Hepatocyte (in vitro differentiated cells): ENCODE measurements around the gene PTPRR. TPM values are rescaled to one million over a fixed set of nuclear protein-coding genes. Genes with fewer than 3 reads are reported as not detected.

Experiments
- DNase-seq: peaks from one replicate; pipeline ENCODE4 v3.0.0-alpha.2; 2016; ENCODE audit warnings: low spot score
- H2AFZ ChIP-seq: fragments of 200-600 bp; sonication (generic); 2 replicates; pipeline ENCODE4 v1.6.0; 2016; ENCODE audit warnings: antibody characterized with exemption, mild to moderate bottlenecking
- H3K27ac ChIP-seq: fragments of 200-600 bp; sonication (generic); 2 replicates; pipeline ENCODE4 v1.5.1; 2016; ENCODE audit warnings: mild to moderate bottlenecking
- H3K27me3 ChIP-seq: fragments of 200-600 bp; sonication (generic); 2 replicates; pipeline ENCODE4 v1.6.1; 2016
- H3K36me3 ChIP-seq: fragments of 200-600 bp; sonication (generic); replicated peaks from 2 replicates; pipeline ENCODE4 v1.5.1; 2016; ENCODE audit warnings: low read depth; ENCODE audit not compliant: insufficient read depth
- H3K4me1 ChIP-seq: fragments of 200-600 bp; sonication (generic); 2 replicates; pipeline ENCODE4 v1.5.1; 2016; ENCODE audit warnings: mild to moderate bottlenecking, moderate library complexity; ENCODE audit not compliant: insufficient read depth
- H3K4me2 ChIP-seq: fragments of 200-600 bp; sonication (generic); 2 replicates; pipeline ENCODE4 v1.6.0; 2016
- H3K4me3 ChIP-seq: fragments of 200-600 bp; sonication (generic); 2 replicates; pipeline ENCODE4 v1.5.1; 2016; ENCODE audit warnings: mild to moderate bottlenecking
- H3K79me2 ChIP-seq: fragments of 200-600 bp; sonication (generic); 2 replicates; pipeline ENCODE4 v1.6.0; 2017; ENCODE audit warnings: mild to moderate bottlenecking
- H3K9me2 ChIP-seq: fragments of 200-600 bp; sonication (generic); replicated peaks from 2 replicates; pipeline ENCODE4 v1.6.0; 2017; ENCODE audit warnings: mild to moderate bottlenecking; ENCODE audit not compliant: insufficient read depth
- H3K9me3 ChIP-seq: fragments of 200-600 bp; sonication (generic); 2 replicates; pipeline ENCODE4 v1.5.1; 2016; ENCODE audit warnings: low read depth, mild to moderate bottlenecking
- H4K20me1 ChIP-seq: fragments of 200-600 bp; sonication (generic); 2 replicates; pipeline ENCODE4 v1.6.0; 2016; ENCODE audit warnings: mild to moderate bottlenecking; ENCODE audit not compliant: insufficient read depth, poor library complexity, severe bottlenecking
- CTCF ChIP-seq: fragments of 200-600 bp; sonication (generic); IDR thresholded peaks from 2 replicates; pipeline ENCODE4 v1.5.1; 2016; ENCODE audit warnings: antibody characterized with exemption, mild to moderate bottlenecking; ENCODE audit not compliant: poor library complexity
- EZH2 ChIP-seq: fragments of 200-600 bp; sonication (generic); IDR thresholded peaks from 2 replicates; pipeline ENCODE4 v1.6.1; 2016; ENCODE audit warnings: antibody characterized with exemption, mild to moderate bottlenecking, borderline replicate concordance
- EZH2phosphoT487 ChIP-seq: fragments of 200-600 bp; sonication (generic); IDR thresholded peaks from one replicate; pipeline ENCODE4 v1.6.1; 2018; ENCODE audit warnings: antibody characterized with exemption, mild to moderate bottlenecking, low read depth, moderate library complexity; ENCODE audit not compliant: unreplicated experiment, severe bottlenecking
- WGBS: methylation state at CpG from one replicate; pipeline ENCODE4 v1.1.6; 2016; ENCODE audit warnings: low lambda C conversion rate; ENCODE audit errors: missing lambda C conversion rate; 5-methylcytosine and 5-hydroxymethylcytosine counted together
- polyA plus RNA-seq: library from polyadenylated mRNA; unstranded; fragments of >200 nt; fragmentation: Nextera tagmentation; extraction: Ambion mirVana; gene quantifications from 2 replicates; pipeline ENCODE4 v1.2.1, GENCODE V29; 2016
- total RNA-seq: library from RNA; depleted of rRNA; stranded (reverse); fragments of >200 nt; gene quantifications from 2 replicates; pipeline ENCODE4 v1.2.3, GENCODE V29; 2014

PTPRR gene
- total and polyA plus RNA-seq, 2 experiments from 2014 or later = 1.9 to 4.8 TPM

GRCh38 chr12:70724444-70724843 is 196.1 kb downstream of the PTPRR start:
- Histone ChIP-seq H3K27me3 (no peaks in the 10 kb centered on the region), H3K36me3 (no peaks in the 10 kb centered on the region), H3K4me3 (no peak overlapping the region), H2AFZ (no peak overlapping the region), H3K9me3 (no peaks in the 10 kb centered on the region), H3K27ac (no peak overlapping the region), H3K4me2 (no peak overlapping the region), H3K79me2 (no peaks in the 10 kb centered on the region), H3K9me2 (no peaks in the 10 kb centered on the region), H4K20me1 (no peaks in the 10 kb centered on the region), H3K4me1 (no peaks in the 10 kb centered on the region)
- no peak for DNase-seq
- 87% methylated on average over 2 of the region's 2 CpGs for WGBS
- TF ChIP-seq EZH2phosphoT487 = no peak
- TF ChIP-seq CTCF = no peak
- no peak for TF ChIP-seq EZH2

- H3K27me3 ChIP-seq = no peaks in the 10 kb centered on the region
- DNase-seq = no peak
Observed at GRCh38 chr12:70722584-70723343, 197.8 kb downstream of the PTPRR start.

GRCh38 chr12:70721656-70722357 is 198.7 kb downstream of the PTPRR start:
- no peaks in the 10 kb centered on the region for H3K79me2 ChIP-seq
- H3K9me3 ChIP-seq = no peaks in the 10 kb centered on the region
- H4K20me1 ChIP-seq = no peaks in the 10 kb centered on the region
- H3K4me1 ChIP-seq = no peaks in the 10 kb centered on the region
- no peaks in the 10 kb centered on the region for H3K27me3 ChIP-seq
- no peaks in the 10 kb centered on the region for H3K36me3 ChIP-seq
- no peak overlapping the region for H3K4me2 ChIP-seq
- DNase-seq = no peak
- TF ChIP-seq EZH2 (no peak), CTCF (no peak), EZH2phosphoT487 (no peak)
- no peaks in the 10 kb centered on the region for H3K9me2 ChIP-seq
- H3K4me3 ChIP-seq = no peak overlapping the region
- H2AFZ ChIP-seq = no peak overlapping the region
- WGBS = 71% methylated on average over 11 of the region's 11 CpGs
- no peak overlapping the region for H3K27ac ChIP-seq

More at GRCh38 chr12:70722584-70723343, 197.8 kb downstream of the PTPRR start:
- Histone ChIP-seq H3K4me2 (no peak overlapping the region), H3K27ac (no peak overlapping the region), H4K20me1 (no peaks in the 10 kb centered on the region), H3K4me1 (no peaks in the 10 kb centered on the region), H3K79me2 (no peaks in the 10 kb centered on the region), H3K9me2 (no peaks in the 10 kb centered on the region), H2AFZ (no peak overlapping the region), H3K9me3 (no peaks in the 10 kb centered on the region), H3K4me3 (no peak overlapping the region), H3K36me3 (no peaks in the 10 kb centered on the region)
- WGBS = 68% methylated on average over 6 of the region's 6 CpGs
- TF ChIP-seq EZH2phosphoT487 = no peak
- TF ChIP-seq EZH2 = no peak
- TF ChIP-seq CTCF = no peak
